ENCODE measurements around the gene BRSK1. TPM values are rescaled to one million over a fixed set of nuclear protein-coding genes. Genes with fewer than 3 reads are reported as not detected.

Gene BRSK1
- total and polyA plus RNA-seq, 4 donors, result 0.53 to 6.4 (median 1.5) TPM

DNA sequence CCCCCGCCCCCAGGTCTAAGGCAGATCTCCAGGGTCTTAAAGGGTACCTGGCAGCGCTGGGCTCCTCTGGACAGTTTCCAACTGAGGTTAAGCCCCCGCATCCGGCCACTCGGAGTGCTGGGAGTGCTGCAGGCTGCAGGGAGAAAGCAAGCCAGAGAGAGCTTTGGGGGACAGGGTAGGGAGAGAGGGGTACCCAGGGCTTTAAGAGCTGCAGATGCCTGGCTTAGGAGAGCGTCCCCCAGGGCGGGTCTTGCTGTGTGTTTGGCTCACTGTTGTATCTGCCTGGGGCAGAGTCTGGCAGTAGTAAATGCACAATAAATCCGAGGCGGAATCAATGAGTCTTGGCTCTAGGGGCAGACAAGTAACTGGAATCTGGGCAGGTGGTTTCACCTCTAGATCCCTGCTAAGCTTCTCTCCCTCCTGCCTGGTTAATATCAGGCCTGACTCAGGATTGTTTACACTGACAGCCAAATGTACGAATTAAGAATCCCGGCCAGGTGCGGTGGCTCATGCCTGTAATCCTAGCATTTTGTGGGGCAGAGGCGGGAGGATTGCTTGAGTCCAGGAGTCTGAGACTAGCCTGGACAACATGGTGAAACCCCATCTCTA lies 71.5 kb downstream of the BRSK1 start:
- no peak for ATAC-seq (ENCODE audit: insufficient read depth, low FRiP score)
- no peak overlapping the region for H3K4me3 ChIP-seq
- DNase-seq, result peak in 2 of 3 donors; percentile 54 to 61
- 35 to 38% methylated on average over 12 to 13 of the region's 13 CpGs for WGBS, 2 donors
- H3K27ac ChIP-seq (ENCODE audit: low read depth in 1 of 2, low read length in 1 of 2), result no peak overlapping the region
- peaks cover 0 to 11% (median 3%) of the 10 kb centered on the region in 5 donors for H3K4me1 ChIP-seq (ENCODE audit: control insufficient read depth in 5 of 5, insufficient read depth in 5 of 5, low read length in 5 of 5)
- H3K9ac ChIP-seq (ENCODE audit: insufficient read depth in 1 of 2, low read length in 2 of 2), result no peak overlapping the region
- TF ChIP-seq CTCF (IDR thresholded peaks at IDR 0.05; ENCODE audit: control extremely low read depth, extremely low read depth), result no peak
- peaks cover 0 to under 1% (median 0%) of the 10 kb centered on the region in 4 donors for H3K9me3 ChIP-seq (ENCODE audit: control insufficient read depth in 4 of 4, insufficient read depth in 3 of 4, low read length in 3 of 4)
- H3K27me3 ChIP-seq (ENCODE audit: control insufficient read depth in 3 of 3, insufficient read depth in 3 of 3, low read length in 2 of 3), result peaks cover 0 to 45% (median 26%) of the 10 kb centered on the region in 3 donors
- H3K36me3 ChIP-seq (ENCODE audit: control insufficient read depth in 4 of 4, insufficient read depth in 4 of 4, low read length in 4 of 4), result no peaks in the 10 kb centered on the region

DNA sequence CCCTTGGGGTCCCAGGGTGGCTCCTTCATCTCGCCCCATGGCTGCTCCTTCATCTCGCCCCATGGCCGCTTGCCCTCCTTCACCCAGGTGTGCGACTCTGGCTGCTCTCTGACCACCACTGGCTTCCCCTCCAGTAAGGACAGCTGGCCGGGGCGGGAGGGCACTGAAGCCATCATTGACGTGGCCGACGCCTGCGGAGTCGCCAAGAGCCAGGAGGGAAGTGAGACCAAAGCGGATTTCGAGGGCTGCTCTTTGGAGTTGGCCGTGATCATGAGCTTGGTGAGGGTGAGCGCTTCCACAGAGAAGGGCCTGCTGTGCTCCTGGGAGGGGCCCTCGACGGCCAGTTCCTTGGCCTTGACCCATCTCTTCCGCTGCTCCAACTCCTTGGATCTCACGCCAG lies 74.7 kb downstream of the BRSK1 start:
- TF ChIP-seq CTCF (IDR thresholded peaks at IDR 0.05; ENCODE audit: control extremely low read depth, extremely low read depth), result no peak
- Histone ChIP-seq H3K27me3 (ENCODE audit: control insufficient read depth in 3 of 3, insufficient read depth in 3 of 3, low read length in 2 of 3) (peaks cover 0 to 24% (median 7%) of the 10 kb centered on the region in 3 donors), H3K9ac (ENCODE audit: insufficient read depth in 1 of 2, low read length in 2 of 2) (no peak overlapping the region), H3K36me3 (ENCODE audit: control insufficient read depth in 4 of 4, insufficient read depth in 4 of 4, low read length in 4 of 4) (no peaks in the 10 kb centered on the region), H3K27ac (ENCODE audit: low read depth in 1 of 2, low read length in 1 of 2) (no peak overlapping the region), H3K4me1 (ENCODE audit: control insufficient read depth in 5 of 5, insufficient read depth in 5 of 5, low read length in 5 of 5) (peaks cover 0 to 6% (median 0%) of the 10 kb centered on the region in 5 donors), H3K4me3 (no peak overlapping the region), H3K9me3 (ENCODE audit: control insufficient read depth in 4 of 4, insufficient read depth in 3 of 4, low read length in 3 of 4) (no peaks in the 10 kb centered on the region)
- 87 to 91% methylated on average over 16 to 19 of the region's 19 CpGs for WGBS, 2 donors
- ATAC-seq (ENCODE audit: insufficient read depth, low FRiP score), result no peak
- no peak for DNase-seq

GRCh38 chr19:55358943-55359908 lies 75.4 kb downstream of the BRSK1 start:
- Histone ChIP-seq H3K27me3 (ENCODE audit: control insufficient read depth in 3 of 3, insufficient read depth in 3 of 3, low read length in 2 of 3) (peaks cover 0 to 16% (median 4%) of the 10 kb centered on the region in 3 donors), H3K4me3 (no peak overlapping the region), H3K36me3 (ENCODE audit: control insufficient read depth in 4 of 4, insufficient read depth in 4 of 4, low read length in 4 of 4) (no peaks in the 10 kb centered on the region), H3K9ac (ENCODE audit: insufficient read depth in 1 of 2, low read length in 2 of 2) (no peak overlapping the region), H3K9me3 (ENCODE audit: control insufficient read depth in 4 of 4, insufficient read depth in 3 of 4, low read length in 3 of 4) (no peaks in the 10 kb centered on the region), H3K27ac (ENCODE audit: low read depth in 1 of 2, low read length in 1 of 2) (no peak overlapping the region), H3K4me1 (ENCODE audit: control insufficient read depth in 5 of 5, insufficient read depth in 5 of 5, low read length in 5 of 5) (peaks cover 0 to 2% (median 0%) of the 10 kb centered on the region in 5 donors)
- no peak for DNase-seq
- ATAC-seq (ENCODE audit: insufficient read depth, low FRiP score), result no peak
- TF ChIP-seq CTCF (IDR thresholded peaks at IDR 0.05; ENCODE audit: control extremely low read depth, extremely low read depth), result no peak
- 70 to 83% methylated on average over 32 of the region's 32 CpGs for WGBS, 2 donors

All from lung (tissue), 12 donors.